T follicular helper cell (primary cell): ENCODE data around the gene PHYHD1.

Experiments used
- DNase-seq: peaks from one replicate; pipeline ENCODE4 v3.0.0-alpha.2; 2020; ENCODE audit warnings: low read depth

The PHYHD1 gene

GRCh38 chr9:128969491-128969890, 48.7 kb downstream of the PHYHD1 start:
- DNase-seq = no peak

DNA sequence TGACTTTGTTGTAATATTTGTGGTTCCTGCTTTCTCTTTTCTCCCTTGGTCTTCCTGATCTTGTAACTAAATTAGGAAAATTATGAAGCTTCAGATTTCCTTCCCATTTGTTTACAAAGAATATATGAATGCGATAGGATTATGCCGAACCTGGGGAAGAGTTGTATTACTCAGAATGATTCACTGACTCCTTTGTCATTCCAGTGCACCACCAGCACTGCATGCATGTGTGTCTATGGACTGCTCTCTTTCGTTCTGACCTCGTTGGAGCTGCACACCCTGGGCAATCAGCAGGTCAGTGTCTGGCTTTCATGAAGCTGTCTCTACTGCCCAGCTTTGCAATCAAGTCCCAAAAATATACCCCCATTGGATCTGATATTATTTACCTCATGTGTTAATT, 52.2 kb downstream of the PHYHD1 start:
- no peak for DNase-seq

- DNase-seq = no peak
These were observed 58.3 kb downstream of the PHYHD1 start for GRCh38 chr9:128979111-128979510.

- DNase-seq = no peak
These were observed 62.8 kb downstream of the PHYHD1 start for GRCh38 chr9:128983536-128983935.

DNA sequence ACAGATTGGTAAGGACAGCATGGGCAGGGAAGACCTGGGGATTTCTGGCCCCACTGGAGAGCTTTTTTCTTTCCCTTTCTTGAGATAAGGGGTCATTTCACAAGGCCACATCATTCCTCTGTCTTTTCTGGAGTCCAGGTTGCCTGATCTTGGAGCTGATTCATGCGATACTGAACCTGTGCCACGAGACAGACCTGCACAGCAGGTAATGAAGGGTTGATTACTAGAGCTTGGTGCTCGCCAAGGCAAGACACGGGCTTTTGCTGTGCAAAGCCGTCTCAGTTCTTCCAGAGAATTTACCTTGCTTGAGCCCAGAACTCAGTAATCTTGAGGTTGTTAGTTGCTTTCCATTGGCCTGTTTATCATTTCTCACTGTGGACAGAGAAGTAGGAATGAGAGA, 65.9 kb downstream of the PHYHD1 start:
- no peak for DNase-seq

DNA sequence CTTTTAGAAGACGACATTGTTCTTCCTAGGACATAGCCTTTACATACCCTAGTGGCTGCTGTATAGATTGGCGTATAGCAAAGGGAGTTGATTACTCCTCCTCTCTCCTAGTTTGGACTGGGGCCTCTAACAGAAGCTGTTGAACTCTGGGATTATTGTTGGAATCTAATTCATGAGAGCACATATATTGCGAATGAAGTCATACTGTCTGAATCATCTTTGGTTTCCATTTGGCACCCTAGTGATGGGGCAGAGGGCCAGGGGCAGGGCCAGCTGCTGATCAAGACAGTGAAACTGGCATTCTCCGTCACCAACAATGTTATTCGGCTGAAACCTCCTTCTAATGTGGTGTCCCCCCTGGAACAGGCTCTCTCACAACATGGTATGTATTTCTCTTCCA, 67.0 kb downstream of the PHYHD1 start:
- DNase-seq = no peak
